Heart right ventricle (tissue), 16 donors: ENCODE measurements around the gene RFC3. TPM values are rescaled to one million over a fixed set of nuclear protein-coding genes. Genes with fewer than 3 reads are reported as not detected.

Experiments
- ATAC-seq, 8 donors: fragments of 200-7000 bp; cut with Tn5 transposase; one replicate each; pipeline ENCODE4 v1.9.1; 2020; ENCODE audit warnings: mild to moderate bottlenecking in 8 of 8, moderate library complexity in 8 of 8, moderate number of reproducible peaks in 1 of 8
- DNase-seq, 2 donors: peaks; one replicate each; pipeline ENCODE4 v3.0.0-alpha.2; 2020
- H3K27ac ChIP-seq, 10 donors: fragments of 200-600 bp; sonication (generic) in 2 of 10; one replicate each; pipeline versions ENCODE4 v1.5.0 to v1.8.0; 2020 to 2022; ENCODE audit warnings: mild to moderate bottlenecking in 3 of 10
- H3K27me3 ChIP-seq, 7 donors: fragments of 200-600 bp; one replicate each; pipeline ENCODE4 v1.8.0; 2021 to 2022; ENCODE audit warnings: mild to moderate bottlenecking in 2 of 7
- H3K36me3 ChIP-seq, 9 donors: fragments of 200-600 bp; sonication (generic) in 1 of 9; one replicate each; pipeline versions ENCODE4 v1.5.0 to v1.8.0; 2020 to 2022; ENCODE audit warnings: mild to moderate bottlenecking in 2 of 9
- H3K4me1 ChIP-seq, 9 donors: fragments of 200-600 bp; sonication (generic) in 1 of 9; one replicate each; pipeline versions ENCODE4 v1.5.0 to v1.8.0; 2020 to 2022; ENCODE audit warnings: mild to moderate bottlenecking in 4 of 9
- H3K4me3 ChIP-seq, 10 donors: fragments of 200-600 bp; sonication (generic) in 2 of 10; one replicate each; pipeline versions ENCODE4 v1.5.0 to v1.8.0; 2020 to 2022; ENCODE audit warnings: mild to moderate bottlenecking in 7 of 10, moderate library complexity in 2 of 10
- H3K9me3 ChIP-seq, 11 donors: fragments of 200-600 bp in 10 of 11; sonication (generic) in 2 of 11; one replicate each; pipeline versions ENCODE4 v1.5.0 to v1.8.0; 2013 to 2022; ENCODE audit warnings: mild to moderate bottlenecking in 2 of 11, control low read depth in 1 of 11, moderate library complexity in 1 of 11
- CTCF ChIP-seq, 9 donors: fragments of 200-600 bp; sonication (generic) in 2 of 9; IDR thresholded peaks; one replicate each; pipeline versions ENCODE4 v1.5.0 to v1.8.0; 2021 to 2022; ENCODE audit warnings: antibody characterized with exemption in 9 of 9, mild to moderate bottlenecking in 5 of 9, moderate library complexity in 1 of 9
- WGBS, 2 donors: extraction: QIAGEN DNeasy Blood & Tissue Kit; methylation state at CpG; one replicate each; pipeline ENCODE4 v1.1.7; 2013; ENCODE audit warnings: inconsistent platforms in 1 of 2; 5-methylcytosine and 5-hydroxymethylcytosine counted together
- intact Hi-C, 10 donors: fragments of 100-400 bp; cut with DNase I; formaldehyde crosslinking; loops; one replicate each; pipeline versions ENCODE4 v1.11.1 to v1.14.2; 2022
- long read RNA-seq, 3 donors: library from polyadenylated mRNA; unstranded; transcript quantifications; one replicate each; pipeline ENCODE4 v2.0.0, GENCODE V29; 2020 to 2021
- polyA plus RNA-seq, 2 donors: library from polyadenylated mRNA; stranded (reverse); fragments of 200-250 nt; gene quantifications; one replicate each; pipeline ENCODE4 v1.2.3, GENCODE V29; 2013
- total RNA-seq, 10 donors: library from RNA; stranded (reverse); fragmentation: NEBNext Ultra II Directional in 3 of 10; extraction: Animal tissue kit (Norgen Biotek cat#: 25700) in 3 of 10; gene quantifications; one replicate each; pipeline versions ENCODE4 v1.2.1 to v1.2.4, GENCODE V29; 2021 to 2023
- donor health status: Arrhythmogenic right ventricular cardiomyopathy.
- donor health status: ischemic (EF 13 %, LVEDD 7.1; RV severe dilation, severe dysfunction).
- donor health status: healthy with polysubstance abuse.
- donor health status: DM: no; HTN: yes; CAD: no.
- donor health status: DM: no; HTN: no; CAD: no.
- donor health status: ischemic (EF 25% LVEDD 6.9; RV normal size, moderate dysfunction).
- donor health status: ischemic (EF 25% LVEDD 5.7; RV mildly dilated, moderate dysfunction).
- donor health status: healthy.
- donor health status: DM: yes; HTN: yes; CAD: no.
- donor health status: Ischemic cardiomyopathy.
- donor health status: ischemic (EF 35%, LVEDD 5.7; RV mildly dilated, moderate dysfunction).
- donor health status: nonischemic (EF 11% LVEDD 7.7; RV severe dilation, severe dysfunction).
- donor health status: DM: yes; HTN: yes; CAD: no.
- donor health status: PGD.
- donor health status: ischemic (EF 29% LVEDD 5.4; RV normal size, mild dysfunction).
- donor health status: nonischemic (EF 23%, LVEDD 6.1; RV moderate dilation, normal function).

The RFC3 gene
- 1 to 10 TPM; 3.2 to 7.0 (median 5.3) TPM for total RNA-seq
- 1 to 10 TPM; 2.5 to 4.7 TPM for polyA plus RNA-seq
- long read RNA-seq, donor 1, partial matches to known transcripts: 3 of 6 reads
- long read RNA-seq, donor 1, other reads (novel, unspliced or antisense): 2 of 6 reads
- long read RNA-seq, donor 2, partial matches to known transcripts: 1 of 3 reads
- long read RNA-seq, donor 2, other reads (novel, unspliced or antisense): 0 of 3 reads
- long read RNA-seq, donor 3, transcript RFC3-201 (9 exons, 2,402 nt): major isoform, 16 of 23 reads
- long read RNA-seq, donor 3, partial matches to known transcripts: 3 of 23 reads
- long read RNA-seq, donor 3, other reads (novel, unspliced or antisense): 3 of 23 reads

- TF ChIP-seq CTCF (IDR thresholded peaks at IDR 0.05): peak in 1 of 9 donors; percentile 11
- ATAC-seq: peak; percentile 96 to 98 (median 98)
- Histone ChIP-seq H3K9me3 (no peaks in the 10 kb centered on the region), H3K4me1 (peaks cover 0 to 18% (median 9%) of the 10 kb centered on the region in 9 donors), H3K36me3 (peaks cover 0 to 17% (median 6%) of the 10 kb centered on the region in 9 donors), H3K27ac (peak within 1 kb of the TSS in 9 of 10 donors; percentile 45 to 82 (median 74)), H3K4me3 (peak within 1 kb of the TSS; percentile 57 to 93 (median 83)), H3K27me3 (no peaks in the 10 kb centered on the region)
- 0 to 1% methylated on average over 50 of the region's 50 CpGs for WGBS, 2 donors
- intact Hi-C loops: no loop called here
- peak; percentile 93 to 97 for DNase-seq
These were observed at the start of gene RFC3 for GRCh38 chr13:33817901-33818706. TSS of gene RFC3 (plus strand) at chr13:33818149. CDS start at chr13:33818179, 30 bp downstream.

- Histone ChIP-seq H3K36me3 (no peaks in the 10 kb centered on the region), H3K4me1 (peaks cover 0 to 21% (median 6%) of the 10 kb centered on the region in 9 donors), H3K9me3 (peaks cover 0 to 3% (median 0%) of the 10 kb centered on the region in 11 donors), H3K27me3 (no peaks in the 10 kb centered on the region), H3K4me3 (no peak overlapping the region), H3K27ac (no peak overlapping the region)
- intact Hi-C loops: no loop called here
- DNase-seq: no peak
- TF ChIP-seq CTCF (IDR thresholded peaks at IDR 0.05): no peak
- no peak for ATAC-seq
- 46 to 47% methylated on average over 2 of the region's 2 CpGs for WGBS, 2 donors
These were observed 46.7 kb upstream of the RFC3 start for GRCh38 chr13:33771296-33771695.

DNA sequence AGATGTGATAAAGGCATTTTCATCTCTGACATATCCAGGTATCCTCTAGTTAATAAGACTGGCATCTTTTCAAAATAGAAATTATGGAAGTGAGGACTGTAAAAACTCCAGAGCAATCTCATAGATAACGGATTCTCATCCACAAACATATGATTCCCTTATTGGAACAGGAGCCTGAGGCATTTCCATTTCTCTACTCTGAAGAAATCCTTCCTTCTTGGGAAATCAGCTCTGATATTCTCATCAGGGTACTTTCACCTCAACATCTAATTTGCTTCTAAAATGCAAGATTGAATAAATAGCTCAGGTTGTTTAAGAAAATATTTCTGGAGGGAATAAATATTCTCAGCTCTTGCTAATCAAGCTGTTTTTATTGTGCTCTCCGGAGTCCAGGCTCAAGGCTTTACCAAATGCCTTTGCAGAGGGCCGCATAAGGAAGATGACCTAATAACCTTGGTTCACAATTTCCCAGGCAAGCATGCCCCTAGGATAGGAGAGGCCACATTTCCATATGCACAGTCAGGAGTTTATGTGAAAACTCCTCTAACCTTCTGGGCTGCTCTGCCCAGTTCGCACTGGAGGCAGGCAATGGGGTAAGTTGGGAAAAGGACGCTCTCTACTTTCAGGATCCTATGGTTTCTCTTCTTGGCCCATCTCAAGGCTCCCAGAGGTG lies 44.0 kb upstream of the RFC3 start:
- WGBS, 2 donors: 77 to 79% methylated on average over 5 of the region's 5 CpGs
- peak in 1 of 8 donors; percentile 18 for ATAC-seq
- intact Hi-C loops: no loop called here
- Histone ChIP-seq H3K9me3 (no peaks in the 10 kb centered on the region), H3K4me3 (no peak overlapping the region), H3K36me3 (no peaks in the 10 kb centered on the region), H3K27me3 (no peaks in the 10 kb centered on the region), H3K4me1 (peaks cover 0 to 23% (median 6%) of the 10 kb centered on the region in 9 donors), H3K27ac (no peak overlapping the region)
- TF ChIP-seq CTCF (IDR thresholded peaks at IDR 0.05): no peak
- no peak for DNase-seq
